ENCODE measurements around the gene LRR1. TPM values are rescaled to one million over a fixed set of nuclear protein-coding genes. Genes with fewer than 3 reads are reported as not detected.

The LRR1 gene
- total and polyA plus RNA-seq, 4 donors = 5.7 to 11.9 (median 7.6) TPM

- peak; percentile 64 for ATAC-seq (ENCODE audit: insufficient read depth, low FRiP score)
- Histone ChIP-seq H3K27ac (ENCODE audit: low read depth in 1 of 2, low read length in 1 of 2) (peak overlapping the region; percentile 96 to 97), H3K4me1 (ENCODE audit: control insufficient read depth in 5 of 5, insufficient read depth in 5 of 5, low read length in 5 of 5) (peaks cover 4 to 33% (median 11%) of the 10 kb centered on the region in 5 donors), H3K4me3 (peak overlapping the region; percentile 84), H3K36me3 (ENCODE audit: control insufficient read depth in 4 of 4, insufficient read depth in 4 of 4, low read length in 4 of 4) (peaks cover 4 to 18% (median 11%) of the 10 kb centered on the region in 4 donors), H3K9me3 (ENCODE audit: control insufficient read depth in 4 of 4, insufficient read depth in 3 of 4, low read length in 3 of 4) (no peaks in the 10 kb centered on the region), H3K27me3 (ENCODE audit: control insufficient read depth in 3 of 3, insufficient read depth in 3 of 3, low read length in 2 of 3) (no peaks in the 10 kb centered on the region), H3K9ac (ENCODE audit: insufficient read depth in 1 of 2, low read length in 2 of 2) (peak overlapping the region; percentile 55 to 75)
- no peak for TF ChIP-seq CTCF (IDR thresholded peaks at IDR 0.05; ENCODE audit: control extremely low read depth, extremely low read depth)
- 3 to 9% methylated on average over 46 to 65 of the region's 65 CpGs for WGBS, 2 donors
- peak; percentile 64 to 67 (median 65) for DNase-seq
These were observed 22.6 kb downstream of the LRR1 start for GRCh38 chr14:49621114-49621881.

DNA sequence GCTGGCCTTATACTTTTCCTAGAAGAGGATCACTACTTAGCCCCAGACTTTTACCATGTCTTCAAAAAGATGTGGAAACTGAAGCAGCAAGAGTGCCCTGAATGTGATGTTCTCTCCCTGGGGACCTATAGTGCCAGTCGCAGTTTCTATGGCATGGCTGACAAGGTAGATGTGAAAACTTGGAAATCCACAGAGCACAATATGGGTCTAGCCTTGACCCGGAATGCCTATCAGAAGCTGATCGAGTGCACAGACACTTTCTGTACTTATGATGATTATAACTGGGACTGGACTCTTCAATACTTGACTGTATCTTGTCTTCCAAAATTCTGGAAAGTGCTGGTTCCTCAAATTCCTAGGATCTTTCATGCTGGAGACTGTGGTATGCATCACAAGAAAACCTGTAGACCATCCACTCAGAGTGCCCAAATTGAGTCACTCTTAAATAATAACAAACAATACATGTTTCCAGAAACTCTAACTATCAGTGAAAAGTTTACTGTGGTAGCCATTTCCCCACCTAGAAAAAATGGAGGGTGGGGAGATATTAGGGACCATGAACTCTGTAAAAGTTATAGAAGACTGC is 23.4 kb downstream of the LRR1 start:
- no peak for ATAC-seq (ENCODE audit: insufficient read depth, low FRiP score)
- Histone ChIP-seq H3K27me3 (ENCODE audit: control insufficient read depth in 3 of 3, insufficient read depth in 3 of 3, low read length in 2 of 3) (no peaks in the 10 kb centered on the region), H3K4me1 (ENCODE audit: control insufficient read depth in 5 of 5, insufficient read depth in 5 of 5, low read length in 5 of 5) (peaks cover 4 to 33% (median 11%) of the 10 kb centered on the region in 5 donors), H3K9ac (ENCODE audit: insufficient read depth in 1 of 2, low read length in 2 of 2) (peak overlapping the region in 1 of 2 donors; percentile 75), H3K36me3 (ENCODE audit: control insufficient read depth in 4 of 4, insufficient read depth in 4 of 4, low read length in 4 of 4) (peaks cover 4 to 16% (median 10%) of the 10 kb centered on the region in 4 donors), H3K4me3 (peak overlapping the region; percentile 84), H3K27ac (ENCODE audit: low read depth in 1 of 2, low read length in 1 of 2) (no peak overlapping the region), H3K9me3 (ENCODE audit: control insufficient read depth in 4 of 4, insufficient read depth in 3 of 4, low read length in 3 of 4) (no peaks in the 10 kb centered on the region)
- no peak for DNase-seq
- 60 to 82% methylated on average over 3 of the region's 3 CpGs for WGBS, 2 donors
- no peak for TF ChIP-seq CTCF (IDR thresholded peaks at IDR 0.05; ENCODE audit: control extremely low read depth, extremely low read depth)

DNA sequence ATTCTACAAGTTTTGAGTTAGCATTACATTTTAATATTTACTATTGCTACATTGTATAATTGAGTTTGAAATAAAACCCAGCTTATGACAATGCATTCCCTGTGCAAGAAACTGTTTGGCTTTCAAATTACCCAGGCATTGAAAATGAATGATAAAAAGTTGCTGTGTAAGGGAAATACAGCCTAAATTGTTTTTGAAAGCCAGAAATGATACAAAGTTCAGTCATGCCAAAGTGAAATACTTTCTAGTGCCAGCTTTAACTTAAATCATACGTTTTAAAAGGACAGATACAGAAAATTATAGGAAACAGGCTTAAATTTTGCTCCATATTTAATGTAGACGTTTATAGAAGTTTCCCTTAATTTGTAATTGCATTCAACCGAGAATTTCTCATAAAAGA is 24.6 kb downstream of the LRR1 start:
- Histone ChIP-seq H3K9me3 (ENCODE audit: control insufficient read depth in 4 of 4, insufficient read depth in 3 of 4, low read length in 3 of 4) (no peaks in the 10 kb centered on the region), H3K4me3 (no peak overlapping the region), H3K36me3 (ENCODE audit: control insufficient read depth in 4 of 4, insufficient read depth in 4 of 4, low read length in 4 of 4) (peaks cover 0 to 9% (median 5%) of the 10 kb centered on the region in 4 donors), H3K4me1 (ENCODE audit: control insufficient read depth in 5 of 5, insufficient read depth in 5 of 5, low read length in 5 of 5) (peaks cover 4 to 33% (median 11%) of the 10 kb centered on the region in 5 donors), H3K27ac (ENCODE audit: low read depth in 1 of 2, low read length in 1 of 2) (no peak overlapping the region), H3K27me3 (ENCODE audit: control insufficient read depth in 3 of 3, insufficient read depth in 3 of 3, low read length in 2 of 3) (no peaks in the 10 kb centered on the region), H3K9ac (ENCODE audit: insufficient read depth in 1 of 2, low read length in 2 of 2) (no peak overlapping the region)
- peak in 2 of 3 donors; percentile 50 to 52 for DNase-seq
- no peak for TF ChIP-seq CTCF (IDR thresholded peaks at IDR 0.05; ENCODE audit: control extremely low read depth, extremely low read depth)
- ATAC-seq (ENCODE audit: insufficient read depth, low FRiP score) = no peak
- WGBS, 2 donors = 62 to 73% methylated on average over 3 of the region's 3 CpGs
